DND-41 (cell line): ENCODE results near the gene PSKH1.

Experiments used
- CTCF ChIP-seq: IDR thresholded peaks from 2 replicates; pipeline ENCODE4 v1.5.1; 2012; ENCODE audit warnings: borderline replicate concordance, low read length, moderate library complexity, mild to moderate bottlenecking; ENCODE audit not compliant: poor library complexity, severe bottlenecking; ENCODE audit errors: extremely low read depth
- EZH2 ChIP-seq: IDR thresholded peaks from 3 replicates; pipeline ENCODE4 v1.6.1; 2012; ENCODE audit warnings: borderline replicate concordance, low read depth, mild to moderate bottlenecking, moderate library complexity, low read length, inconsistent platforms; ENCODE audit not compliant: severe bottlenecking

- TF ChIP-seq CTCF (no peak), EZH2 (no peak)
Measured at GRCh38 chr16:67963292-67963661, 70.2 kb downstream of the PSKH1 start.
